Sigmoid colon (tissue), 4 donors: Measurements from ENCODE around the gene PRSS27.

ENCODE experiments used
- EP300 ChIP-seq, 4 donors: sonication (generic); formaldehyde crosslinking; IDR thresholded peaks; one replicate each; pipeline ENCODE4 v1.6.1; 2017; ENCODE audit warnings: antibody characterized with exemption in 4 of 4
- POLR2A ChIP-seq, 2 donors: fragments of 450-650 bp; IDR thresholded peaks; one replicate each; pipeline ENCODE4 v1.6.1; 2016; ENCODE audit warnings: antibody characterized with exemption in 2 of 2, mild to moderate bottlenecking in 2 of 2, moderate library complexity in 2 of 2
- POLR2AphosphoS5 ChIP-seq, 4 donors: sonication (generic); formaldehyde crosslinking; IDR thresholded peaks; one replicate each; pipeline ENCODE4 v1.6.1; 2017; ENCODE audit warnings: antibody characterized with exemption in 4 of 4
- TF ChIP-seq, protein P1 (sequence below), 4 experiments: fragments of 450-650 bp in 3 of 4; fragments of 200-600 bp in 1 of 4; IDR thresholded peaks; one replicate each; pipeline ENCODE4 v1.5.1; 2016 to 2019; ENCODE audit warnings: antibody characterized with exemption in 4 of 4, mild to moderate bottlenecking in 3 of 4, moderate library complexity in 2 of 4

GRCh38 chr16:2664574-2664982 is 55.4 kb downstream of the PRSS27 start:
- TF ChIP-seq, protein P1, sequence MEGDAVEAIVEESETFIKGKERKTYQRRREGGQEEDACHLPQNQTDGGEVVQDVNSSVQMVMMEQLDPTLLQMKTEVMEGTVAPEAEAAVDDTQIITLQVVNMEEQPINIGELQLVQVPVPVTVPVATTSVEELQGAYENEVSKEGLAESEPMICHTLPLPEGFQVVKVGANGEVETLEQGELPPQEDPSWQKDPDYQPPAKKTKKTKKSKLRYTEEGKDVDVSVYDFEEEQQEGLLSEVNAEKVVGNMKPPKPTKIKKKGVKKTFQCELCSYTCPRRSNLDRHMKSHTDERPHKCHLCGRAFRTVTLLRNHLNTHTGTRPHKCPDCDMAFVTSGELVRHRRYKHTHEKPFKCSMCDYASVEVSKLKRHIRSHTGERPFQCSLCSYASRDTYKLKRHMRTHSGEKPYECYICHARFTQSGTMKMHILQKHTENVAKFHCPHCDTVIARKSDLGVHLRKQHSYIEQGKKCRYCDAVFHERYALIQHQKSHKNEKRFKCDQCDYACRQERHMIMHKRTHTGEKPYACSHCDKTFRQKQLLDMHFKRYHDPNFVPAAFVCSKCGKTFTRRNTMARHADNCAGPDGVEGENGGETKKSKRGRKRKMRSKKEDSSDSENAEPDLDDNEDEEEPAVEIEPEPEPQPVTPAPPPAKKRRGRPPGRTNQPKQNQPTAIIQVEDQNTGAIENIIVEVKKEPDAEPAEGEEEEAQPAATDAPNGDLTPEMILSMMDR (IDR thresholded peaks at IDR 0.05) = no peak
- TF ChIP-seq POLR2AphosphoS5 (IDR thresholded peaks at IDR 0.05) (no peak), POLR2A (IDR thresholded peaks at IDR 0.05) (no peak), EP300 (IDR thresholded peaks at IDR 0.05) (no peak)
